Keratinocyte (primary cell): ENCODE results near the gene GCHFR. TPM values are rescaled to one million over a fixed set of nuclear protein-coding genes. Genes with fewer than 3 reads are reported as not detected.

ENCODE experiments used
- DNase-seq: peaks from one replicate; pipeline ENCODE4 v3.0.0-alpha.2; 2011; ENCODE audit warnings: low read depth, missing footprints, low spot score
- FAIRE-seq: peaks from 2 replicates; lab custom pipeline; 2011; peaks lifted over from hg19 to GRCh38; lab: Jason Lieb, UNC
- H2AFZ ChIP-seq: 2 replicates; pipeline ENCODE4 v1.6.0; 2012; ENCODE audit warnings: low read length, control low read depth, inconsistent platforms; ENCODE audit not compliant: control insufficient read depth
- H3K27ac ChIP-seq: 2 replicates; pipeline ENCODE4 v1.5.1; 2011; ENCODE audit warnings: low read length; ENCODE audit not compliant: control insufficient read depth, insufficient read depth
- H3K27me3 ChIP-seq: 3 replicates; pipeline ENCODE4 v1.6.0; 2011; ENCODE audit warnings: low read length; ENCODE audit not compliant: control insufficient read depth, insufficient read depth; ENCODE audit errors: extremely low read depth
- H3K36me3 ChIP-seq, 2 experiments: 2 replicates in 1 of 2; 3 replicates in 1 of 2; pipeline ENCODE4 v1.5.1; 2011; ENCODE audit warnings: low read length in 2 of 2, mild to moderate bottlenecking in 1 of 2; ENCODE audit not compliant: control insufficient read depth in 2 of 2, insufficient read depth in 2 of 2; ENCODE audit errors: extremely low read depth in 1 of 2
- H3K4me1 ChIP-seq: 3 replicates; pipeline ENCODE4 v1.5.1; 2011; ENCODE audit warnings: low read length; ENCODE audit not compliant: control insufficient read depth, insufficient read depth; ENCODE audit errors: extremely low read depth
- H3K4me2 ChIP-seq: 3 replicates; pipeline ENCODE4 v1.6.0; 2011; ENCODE audit warnings: low read depth, low read length; ENCODE audit not compliant: control insufficient read depth, insufficient read depth; ENCODE audit errors: extremely low read depth
- H3K4me3 ChIP-seq, 3 experiments: fragments of 200-600 bp in 1 of 3; sonication (generic) in 1 of 3; 2 replicates in 2 of 3; 3 replicates in 1 of 3; pipeline ENCODE4 v1.5.1; 2011 to 2016; ENCODE audit warnings: low read length in 3 of 3, mild to moderate bottlenecking in 3 of 3, control low read depth in 2 of 3, inconsistent platforms in 1 of 3, low read depth in 1 of 3, mixed read lengths in 1 of 3, mixed run types in 1 of 3, moderate library complexity in 1 of 3; ENCODE audit not compliant: control insufficient read depth in 2 of 3, insufficient read depth in 2 of 3; ENCODE audit errors: extremely low read depth in 1 of 3
- H3K79me2 ChIP-seq: 2 replicates; pipeline ENCODE4 v1.6.0; 2012; ENCODE audit warnings: low read length; ENCODE audit not compliant: control insufficient read depth, insufficient read depth
- H3K9ac ChIP-seq: 3 replicates; pipeline ENCODE4 v1.6.0; 2011; ENCODE audit warnings: low read length; ENCODE audit not compliant: control insufficient read depth, insufficient read depth; ENCODE audit errors: extremely low read depth
- H3K9me1 ChIP-seq: 3 replicates; pipeline ENCODE4 v1.6.0; 2011; ENCODE audit warnings: low read length; ENCODE audit not compliant: control insufficient read depth, insufficient read depth; ENCODE audit errors: extremely low read depth
- H3K9me3 ChIP-seq: 2 replicates; pipeline ENCODE4 v1.5.1; 2012; ENCODE audit warnings: low read depth, low read length; ENCODE audit not compliant: control insufficient read depth
- H4K20me1 ChIP-seq: 3 replicates; pipeline ENCODE4 v1.6.0; 2011; ENCODE audit warnings: low read length; ENCODE audit not compliant: control insufficient read depth, insufficient read depth; ENCODE audit errors: extremely low read depth
- EZH2 ChIP-seq: IDR thresholded peaks from one replicate; pipeline ENCODE4 v1.6.1; 2012; ENCODE audit warnings: inconsistent platforms, mild to moderate bottlenecking, low read length, moderate library complexity
- dilution Hi-C: fragments of 300-500 bp; cut with MboI; formaldehyde crosslinking; loops from one replicate; pipeline ENCODE4 v1.7.0; 2020; ENCODE audit warnings: low sequenced_read_pairs; ENCODE audit not compliant: extremely low pct_ligation_motif_present
- polyA plus RNA-seq, 5 experiments: library from polyadenylated mRNA; depleted of rRNA in 3 of 5; stranded (reverse) in 3 of 5; stranded (forward) in 1 of 5; unstranded in 1 of 5; fragments of >200 nt; gene quantifications; 1 replicate in 1 of 5; 2 replicates in 3 of 5; 3 replicates in 1 of 5; pipeline versions ENCODE4 v1.2.1 to v1.2.3, GENCODE V29; 2011 to 2012; ENCODE audit warnings: missing spikeins in 2 of 5, low read depth in 1 of 5, low replicate concordance in 1 of 5
- TF ChIP-seq, protein P1 (sequence below), 3 experiments: IDR thresholded peaks in 1 of 3; conservative IDR thresholded peaks in 1 of 3; optimal IDR thresholded peaks in 1 of 3; 2 replicates in 2 of 3; 3 replicates in 1 of 3; pipeline versions ENCODE3 to v1.5.1; 2011; ENCODE audit warnings: low read length in 3 of 3, mild to moderate bottlenecking in 3 of 3, moderate library complexity in 2 of 3, control low read depth in 1 of 3, inconsistent platforms in 1 of 3; ENCODE audit not compliant: insufficient read depth in 2 of 3; ENCODE audit errors: extremely low read depth in 1 of 3

The GCHFR gene
- polyA plus RNA-seq, 1 donor (not counting 4 experiments of a cell fraction or from before 2014, with no cell fraction given) = 2.7 TPM

DNA sequence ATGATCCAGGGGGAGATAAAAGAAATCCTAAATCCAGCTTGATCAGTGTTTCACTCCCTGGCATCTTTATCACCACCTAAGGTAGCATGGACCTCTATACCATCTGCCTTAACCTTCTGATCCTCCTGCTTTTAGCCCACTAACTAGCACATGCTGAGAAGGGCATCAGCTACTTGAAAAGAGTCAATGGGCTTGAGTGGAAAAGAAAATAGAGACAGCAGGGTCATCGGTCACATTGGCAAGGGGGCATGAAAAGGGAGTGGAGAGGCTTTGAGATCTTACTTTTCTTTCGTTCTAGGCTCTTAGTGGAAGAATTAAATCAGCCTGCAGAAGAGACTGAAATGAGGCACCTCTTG, 42.8 kb downstream of the GCHFR start:
- peaks cover 4 to 19% of the 10 kb centered on the region in 2 experiments for H3K36me3 ChIP-seq
- H3K79me2 ChIP-seq = peaks cover 47% of the 10 kb centered on the region
- TF ChIP-seq, protein P1, sequence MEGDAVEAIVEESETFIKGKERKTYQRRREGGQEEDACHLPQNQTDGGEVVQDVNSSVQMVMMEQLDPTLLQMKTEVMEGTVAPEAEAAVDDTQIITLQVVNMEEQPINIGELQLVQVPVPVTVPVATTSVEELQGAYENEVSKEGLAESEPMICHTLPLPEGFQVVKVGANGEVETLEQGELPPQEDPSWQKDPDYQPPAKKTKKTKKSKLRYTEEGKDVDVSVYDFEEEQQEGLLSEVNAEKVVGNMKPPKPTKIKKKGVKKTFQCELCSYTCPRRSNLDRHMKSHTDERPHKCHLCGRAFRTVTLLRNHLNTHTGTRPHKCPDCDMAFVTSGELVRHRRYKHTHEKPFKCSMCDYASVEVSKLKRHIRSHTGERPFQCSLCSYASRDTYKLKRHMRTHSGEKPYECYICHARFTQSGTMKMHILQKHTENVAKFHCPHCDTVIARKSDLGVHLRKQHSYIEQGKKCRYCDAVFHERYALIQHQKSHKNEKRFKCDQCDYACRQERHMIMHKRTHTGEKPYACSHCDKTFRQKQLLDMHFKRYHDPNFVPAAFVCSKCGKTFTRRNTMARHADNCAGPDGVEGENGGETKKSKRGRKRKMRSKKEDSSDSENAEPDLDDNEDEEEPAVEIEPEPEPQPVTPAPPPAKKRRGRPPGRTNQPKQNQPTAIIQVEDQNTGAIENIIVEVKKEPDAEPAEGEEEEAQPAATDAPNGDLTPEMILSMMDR (optimal IDR thresholded peaks at IDR 0.05 in 1 of 3, IDR thresholded peaks at IDR 0.05 in 1 of 3, conservative IDR thresholded peaks at IDR 0.05 in 1 of 3; ENCODE audit: extremely low read depth in 1 of 3, insufficient read depth in 2 of 3, low read length in 3 of 3) = no peak
- TF ChIP-seq EZH2 = no peak
- no peaks in the 10 kb centered on the region for H3K9me3 ChIP-seq
- peak overlapping the region; percentile 100 for H3K4me2 ChIP-seq
- peaks cover 3% of the 10 kb centered on the region for H3K9me1 ChIP-seq
- FAIRE-seq = peak; percentile 32
- no peak for DNase-seq
- peak overlapping the region; percentile 58 to 100 (median 87) for H3K4me3 ChIP-seq
- H4K20me1 ChIP-seq = no peaks in the 10 kb centered on the region
- dilution Hi-C loops = no loop called here
- peak overlapping the region; percentile 76 for H3K27ac ChIP-seq
- H2AFZ ChIP-seq = peak overlapping the region; percentile 100
- H3K27me3 ChIP-seq = no peaks in the 10 kb centered on the region
- H3K9ac ChIP-seq = peak overlapping the region; percentile 92
- peaks cover 19% of the 10 kb centered on the region for H3K4me1 ChIP-seq

DNA sequence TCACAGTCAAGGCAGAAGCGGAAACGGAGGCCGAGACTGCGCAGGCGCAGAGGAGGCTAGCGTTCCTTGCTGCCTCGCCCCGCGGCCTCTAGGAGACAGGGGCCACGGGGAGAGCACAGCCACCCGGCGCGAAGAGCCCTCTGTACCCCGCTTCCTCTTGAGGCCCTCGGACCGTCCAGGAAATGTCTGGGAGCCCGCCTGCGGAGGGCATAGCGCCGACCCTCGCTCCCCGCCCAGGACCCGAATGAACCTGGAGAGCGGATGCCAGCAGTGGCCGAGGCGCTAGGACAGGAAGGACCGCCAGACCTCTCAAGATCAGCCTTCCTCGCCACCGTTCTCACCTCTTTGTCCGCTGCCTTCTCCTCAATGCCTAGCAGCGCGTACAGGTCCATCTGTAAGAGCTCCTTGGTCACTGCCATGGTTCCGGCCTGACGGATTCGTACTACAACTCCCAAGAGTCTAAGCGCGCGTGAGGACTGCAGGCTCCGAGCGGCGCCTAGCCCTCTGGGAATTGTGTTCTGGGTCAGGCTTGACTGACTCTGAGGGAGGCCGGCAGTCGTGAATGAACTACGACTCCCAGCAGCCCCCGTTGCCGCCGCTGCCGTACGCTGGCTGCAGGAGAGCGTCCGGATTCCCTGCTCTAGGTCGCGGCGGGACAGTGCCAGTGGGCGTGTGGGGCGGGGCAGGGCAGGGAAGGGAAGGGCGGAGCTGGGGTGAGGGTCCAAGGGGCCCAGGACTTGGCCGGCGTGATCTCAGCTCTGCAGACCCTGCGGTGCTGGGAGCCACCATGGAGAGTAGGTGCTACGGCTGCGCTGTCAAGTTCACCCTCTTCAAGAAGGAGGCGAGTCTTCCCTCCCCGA, 43.4 kb downstream of the GCHFR start, which contains the start of the genes DNAJC17 and ZFYVE19:
Gene DNAJC17 (minus strand): TSS at position 446 of the 860 bp plus-strand sequence. CDS start 27 bp downstream, at position 419.
Gene ZFYVE19 (plus strand): TSS at position 62 of the 860 bp plus-strand sequence. CDS start 501 bp downstream, at position 563.
- Histone ChIP-seq H3K36me3 (peaks cover 4 to 19% of the 10 kb centered on the region in 2 experiments), H3K4me3 (peak within 1 kb of the TSS; percentile 58 to 100 (median 87)), H3K9me1 (peaks cover 3% of the 10 kb centered on the region), H3K4me1 (peaks cover 24% of the 10 kb centered on the region), H3K27ac (peak within 1 kb of the TSS; percentile 76), H3K9ac (peak within 1 kb of the TSS; percentile 92), H3K9me3 (no peaks in the 10 kb centered on the region), H3K79me2 (peaks cover 44% of the 10 kb centered on the region), H3K27me3 (no peaks in the 10 kb centered on the region), H2AFZ (peak within 1 kb of the TSS; percentile 100), H3K4me2 (peak within 1 kb of the TSS; percentile 100), H4K20me1 (no peaks in the 10 kb centered on the region)
- DNase-seq = peak; percentile 86
- TF ChIP-seq EZH2 = no peak
- TF ChIP-seq, protein P1 (optimal IDR thresholded peaks at IDR 0.05 in 1 of 3, IDR thresholded peaks at IDR 0.05 in 1 of 3, conservative IDR thresholded peaks at IDR 0.05 in 1 of 3; ENCODE audit: extremely low read depth in 1 of 3, insufficient read depth in 2 of 3, low read length in 3 of 3) = peak in 2 of 3 experiments; percentile 8 to 14
- dilution Hi-C loops = no loop called here
- FAIRE-seq = peak; percentile 71
